RWPE1 (cell line): ENCODE data around the gene ACYP2.
"Not testable (repeated sequence)": the region's sequence is repeated elsewhere in the genome, so short reads cannot be mapped to it uniquely, and the experiment has no call there.

Experiments used
- CTCF ChIA-PET: fragments of 350-600 bp; sonication (Branson Sonifier 250); formaldehyde crosslinking; extraction: SDS; loops from one replicate; lab custom pipeline; 2021; lab: Yijun Ruan, JAX
- POLR2A ChIA-PET: fragments of 400-600 bp; formaldehyde crosslinking; extraction: SDS; loops from one replicate; lab custom pipeline; 2020; ENCODE audit warnings: antibody characterized with exemption; ENCODE audit not compliant: low non-redundant PET; lab: Yijun Ruan, JAX
- DNase-seq: peaks from one replicate; pipeline ENCODE4 v3.0.0; 2012; ENCODE audit warnings: low spot score
- H3K27ac ChIP-seq: fragments of 450-650 bp; 2 replicates; pipeline ENCODE4 v1.5.1; 2017
- CTCF ChIP-seq: fragments of 450-650 bp; conservative IDR thresholded peaks from 2 replicates; pipeline ENCODE4 v1.5.1; 2017; ENCODE audit warnings: low read depth, mild to moderate bottlenecking

ACYP2 gene

GRCh38 chr2:54285451-54285850, 170.0 kb downstream of the ACYP2 start:
- ChIA-PET CTCF (no interaction called here), POLR2A (no interaction called here)
- H3K27ac ChIP-seq = no peak overlapping the region
- no peak for DNase-seq
- no peak for TF ChIP-seq CTCF

- no peak for DNase-seq
- TF ChIP-seq CTCF = no peak
- ChIA-PET CTCF (no interaction called here), POLR2A (no interaction called here)
- no peak overlapping the region for H3K27ac ChIP-seq
Observed at GRCh38 chr2:54287532-54287931, 172.1 kb downstream of the ACYP2 start.

GRCh38 chr2:54289917-54290316, 174.5 kb downstream of the ACYP2 start:
- CTCF ChIA-PET = no interaction called here
- no peak for DNase-seq
- H3K27ac ChIP-seq = no peak overlapping the region
- POLR2A ChIA-PET = no interaction called here
- TF ChIP-seq CTCF = no peak

GRCh38 chr2:54290356-54291025, 175.1 kb downstream of the ACYP2 start:
- POLR2A ChIA-PET = no interaction called here
- H3K27ac ChIP-seq = no peak overlapping the region
- no peak for TF ChIP-seq CTCF
- CTCF ChIA-PET = no interaction called here
- no peak for DNase-seq

- CTCF ChIA-PET = interaction anchor here (0.6 kb wide), 1 partner anchor 56 kb away, joined by 3 read pairs; no protein-coding TSS in a partner anchor
- H3K27ac ChIP-seq, POLR2A ChIA-PET, DNase-seq: not testable (repeated sequence)
Observed at GRCh38 chr2:54294665-54295064, 179.2 kb downstream of the ACYP2 start.

- POLR2A ChIA-PET = no interaction called here
- CTCF ChIA-PET = no interaction called here
- no peak for DNase-seq
- H3K27ac ChIP-seq = no peak overlapping the region
- no peak for TF ChIP-seq CTCF
Observed at GRCh38 chr2:54295911-54296310, 180.5 kb downstream of the ACYP2 start.

GRCh38 chr2:54298514-54298913, 183.1 kb downstream of the ACYP2 start:
- H3K27ac ChIP-seq = no peak overlapping the region
- no peak for TF ChIP-seq CTCF
- CTCF ChIA-PET = no interaction called here
- POLR2A ChIA-PET = no interaction called here
- DNase-seq = no peak
